Liver (tissue), 9 donors: Measurements from ENCODE around the gene MRGPRX2. TPM values are rescaled to one million over a fixed set of nuclear protein-coding genes. Genes with fewer than 3 reads are reported as not detected.

Experiments
- DNase-seq: peaks from one replicate; pipeline ENCODE4 v3.0.0-alpha.2; 2017; ENCODE audit warnings: low spot score
- H3K27ac ChIP-seq, 2 donors: one replicate each; pipeline ENCODE4 v1.7.0; 2013; ENCODE audit warnings: inconsistent platforms in 2 of 2, low read length in 2 of 2, control low read depth in 1 of 2, low read depth in 1 of 2, mild to moderate bottlenecking in 1 of 2
- H3K27me3 ChIP-seq, 4 donors: one replicate each; pipeline versions ENCODE4 v1.6.1 to v1.7.0; 2013; ENCODE audit warnings: low read length in 3 of 4, inconsistent platforms in 1 of 4, mild to moderate bottlenecking in 1 of 4, moderate library complexity in 1 of 4; ENCODE audit not compliant: control insufficient read depth in 4 of 4, insufficient read depth in 4 of 4
- H3K36me3 ChIP-seq, 4 donors: one replicate each; pipeline versions ENCODE4 v1.6.1 to v1.7.0; 2013; ENCODE audit warnings: low read length in 3 of 4, mild to moderate bottlenecking in 3 of 4, low read depth in 1 of 4, moderate library complexity in 1 of 4; ENCODE audit not compliant: control insufficient read depth in 4 of 4, insufficient read depth in 3 of 4
- H3K4me1 ChIP-seq, 4 donors: one replicate each; pipeline versions ENCODE4 v1.6.1 to v1.7.0; 2013; ENCODE audit warnings: low read length in 3 of 4, mild to moderate bottlenecking in 3 of 4, moderate library complexity in 1 of 4; ENCODE audit not compliant: control insufficient read depth in 4 of 4, insufficient read depth in 4 of 4
- H3K4me3 ChIP-seq, 3 donors: one replicate each; pipeline versions ENCODE4 v1.6.1 to v1.7.0; 2013; ENCODE audit warnings: low read length in 3 of 3, control low read depth in 1 of 3, low read depth in 1 of 3, mild to moderate bottlenecking in 1 of 3
- H3K9ac ChIP-seq, 2 donors: one replicate each; pipeline ENCODE4 v1.7.0; 2013; ENCODE audit warnings: low read length in 2 of 2, mild to moderate bottlenecking in 2 of 2, moderate library complexity in 2 of 2, control low read depth in 1 of 2, low read depth in 1 of 2
- H3K9me3 ChIP-seq, 4 donors: one replicate each; pipeline versions ENCODE4 v1.6.1 to v1.7.0; 2013; ENCODE audit warnings: low read length in 3 of 4; ENCODE audit not compliant: control insufficient read depth in 4 of 4
- ATF3 ChIP-seq: IDR thresholded peaks from 2 replicates; pipeline ENCODE4 v1.6.1; 2016; ENCODE audit warnings: antibody characterized with exemption
- EGR1 ChIP-seq, 2 donors: IDR thresholded peaks; 2 replicates each; pipeline ENCODE4 v1.6.1; 2016 to 2018; ENCODE audit warnings: antibody characterized with exemption in 2 of 2, low read depth in 2 of 2
- FOXA1 ChIP-seq: IDR thresholded peaks from 2 replicates; pipeline ENCODE4 v1.6.1; 2016; ENCODE audit warnings: antibody characterized with exemption
- FOXA2 ChIP-seq: IDR thresholded peaks from 2 replicates; pipeline ENCODE4 v1.6.1; 2016; ENCODE audit warnings: antibody characterized with exemption
- GABPA ChIP-seq, 2 donors: IDR thresholded peaks in 1 of 2; conservative IDR thresholded peaks in 1 of 2; 2 replicates each; pipeline ENCODE4 v1.6.1; 2016; ENCODE audit warnings: antibody characterized with exemption in 2 of 2, mild to moderate bottlenecking in 1 of 2, moderate library complexity in 1 of 2
- HNF4A ChIP-seq, 2 donors: conservative IDR thresholded peaks; 2 replicates each; pipeline ENCODE4 v1.6.1; 2016; ENCODE audit warnings: antibody characterized with exemption in 2 of 2, mild to moderate bottlenecking in 2 of 2
- HNF4G ChIP-seq: IDR thresholded peaks from 2 replicates; pipeline ENCODE4 v1.6.1; 2016; ENCODE audit warnings: antibody characterized with exemption
- NR2F2 ChIP-seq: IDR thresholded peaks from 2 replicates; pipeline ENCODE4 v1.6.1; 2016; ENCODE audit warnings: antibody characterized with exemption
- RAD21 ChIP-seq, 2 donors: IDR thresholded peaks; 2 replicates each; pipeline ENCODE4 v1.6.1; 2016; ENCODE audit warnings: antibody characterized with exemption in 2 of 2, mild to moderate bottlenecking in 2 of 2
- RXRA ChIP-seq, 2 donors: IDR thresholded peaks; 2 replicates each; pipeline ENCODE4 v1.6.1; 2017 to 2018; ENCODE audit warnings: antibody characterized with exemption in 2 of 2, mild to moderate bottlenecking in 1 of 2
- SP1 ChIP-seq: IDR thresholded peaks from 2 replicates; pipeline ENCODE4 v1.6.1; 2018; ENCODE audit warnings: antibody characterized with exemption, mild to moderate bottlenecking
- TAF1 ChIP-seq: conservative IDR thresholded peaks from 2 replicates; pipeline ENCODE4 v1.6.1; 2016; ENCODE audit warnings: antibody characterized with exemption, mild to moderate bottlenecking
- YY1 ChIP-seq: IDR thresholded peaks from 2 replicates; pipeline ENCODE4 v1.6.1; 2016; ENCODE audit warnings: antibody characterized with exemption, mild to moderate bottlenecking
- ZBTB33 ChIP-seq: IDR thresholded peaks from 2 replicates; pipeline ENCODE4 v1.6.1; 2016; ENCODE audit warnings: antibody characterized with exemption
- WGBS: extraction: QIAGEN DNeasy Blood & Tissue Kit; methylation state at CpG from one replicate; pipeline ENCODE4 v1.1.7; 2013; 5-methylcytosine and 5-hydroxymethylcytosine counted together
- polyA plus RNA-seq, 2 donors: library from polyadenylated mRNA; stranded (reverse) in 1 of 2; unstranded in 1 of 2; fragments of 200-250 nt in 1 of 2; fragments of >200 nt in 1 of 2; fragmentation: Nextera tagmentation in 1 of 2; extraction: Ambion mirVana in 1 of 2; gene quantifications; one replicate each; pipeline versions ENCODE4 v1.2.1 to v1.2.3, GENCODE V29; 2013 to 2015
- total RNA-seq, 2 donors: library from RNA; depleted of rRNA; stranded (reverse); fragments of >200 nt; gene quantifications; one replicate each; pipeline ENCODE4 v1.2.3, GENCODE V29; 2014
- TF ChIP-seq, protein P1 (sequence below): fragments of 150-350 bp; IDR thresholded peaks from 2 replicates; pipeline ENCODE4 v1.5.1; 2017; ENCODE audit warnings: improper control_type of control experiment, low read depth, low read length; ENCODE audit not compliant: missing input control
- TF ChIP-seq, protein P2 (sequence below): IDR thresholded peaks from 2 replicates; pipeline ENCODE4 v1.6.1; 2016; ENCODE audit warnings: antibody characterized with exemption
- TF ChIP-seq, protein P3 (sequence below): IDR thresholded peaks from 2 replicates; pipeline ENCODE4 v1.6.1; 2016; ENCODE audit warnings: antibody characterized with exemption, mild to moderate bottlenecking
- donor health status: healthy.
- donor health status: healthy.
- donor health status: healthy.
- donor health status: healthy.
- donor health status: healthy.

The MRGPRX2 gene
- total and polyA plus RNA-seq, 4 donors = not detected

GRCh38 chr11:19079643-19080440 is 19.3 kb upstream of the MRGPRX2 start:
- 63% methylated on average over 6 of the region's 6 CpGs for WGBS
- no peak for DNase-seq
- no peaks in the 10 kb centered on the region for H3K36me3 ChIP-seq
- TF ChIP-seq SP1 (no peak), YY1 (no peak), FOXA1 (no peak), FOXA2 (no peak), EGR1 (IDR thresholded peaks at IDR 0.05; ENCODE audit: low read depth in 2 of 2) (no peak), TAF1 (no peak), RAD21 (IDR thresholded peaks at IDR 0.05) (no peak), RXRA (IDR thresholded peaks at IDR 0.05) (no peak), GABPA (IDR thresholded peaks at IDR 0.05 in 1 of 2, conservative IDR thresholded peaks at IDR 0.05 in 1 of 2) (no peak), HNF4A (conservative IDR thresholded peaks at IDR 0.05) (no peak), ATF3 (no peak), NR2F2 (no peak), HNF4G (no peak), ZBTB33 (no peak)
- TF ChIP-seq, protein P1, sequence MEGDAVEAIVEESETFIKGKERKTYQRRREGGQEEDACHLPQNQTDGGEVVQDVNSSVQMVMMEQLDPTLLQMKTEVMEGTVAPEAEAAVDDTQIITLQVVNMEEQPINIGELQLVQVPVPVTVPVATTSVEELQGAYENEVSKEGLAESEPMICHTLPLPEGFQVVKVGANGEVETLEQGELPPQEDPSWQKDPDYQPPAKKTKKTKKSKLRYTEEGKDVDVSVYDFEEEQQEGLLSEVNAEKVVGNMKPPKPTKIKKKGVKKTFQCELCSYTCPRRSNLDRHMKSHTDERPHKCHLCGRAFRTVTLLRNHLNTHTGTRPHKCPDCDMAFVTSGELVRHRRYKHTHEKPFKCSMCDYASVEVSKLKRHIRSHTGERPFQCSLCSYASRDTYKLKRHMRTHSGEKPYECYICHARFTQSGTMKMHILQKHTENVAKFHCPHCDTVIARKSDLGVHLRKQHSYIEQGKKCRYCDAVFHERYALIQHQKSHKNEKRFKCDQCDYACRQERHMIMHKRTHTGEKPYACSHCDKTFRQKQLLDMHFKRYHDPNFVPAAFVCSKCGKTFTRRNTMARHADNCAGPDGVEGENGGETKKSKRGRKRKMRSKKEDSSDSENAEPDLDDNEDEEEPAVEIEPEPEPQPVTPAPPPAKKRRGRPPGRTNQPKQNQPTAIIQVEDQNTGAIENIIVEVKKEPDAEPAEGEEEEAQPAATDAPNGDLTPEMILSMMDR = no peak
- TF ChIP-seq, protein P2, sequence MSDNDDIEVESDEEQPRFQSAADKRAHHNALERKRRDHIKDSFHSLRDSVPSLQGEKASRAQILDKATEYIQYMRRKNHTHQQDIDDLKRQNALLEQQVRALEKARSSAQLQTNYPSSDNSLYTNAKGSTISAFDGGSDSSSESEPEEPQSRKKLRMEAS = no peak
- TF ChIP-seq, protein P3, sequence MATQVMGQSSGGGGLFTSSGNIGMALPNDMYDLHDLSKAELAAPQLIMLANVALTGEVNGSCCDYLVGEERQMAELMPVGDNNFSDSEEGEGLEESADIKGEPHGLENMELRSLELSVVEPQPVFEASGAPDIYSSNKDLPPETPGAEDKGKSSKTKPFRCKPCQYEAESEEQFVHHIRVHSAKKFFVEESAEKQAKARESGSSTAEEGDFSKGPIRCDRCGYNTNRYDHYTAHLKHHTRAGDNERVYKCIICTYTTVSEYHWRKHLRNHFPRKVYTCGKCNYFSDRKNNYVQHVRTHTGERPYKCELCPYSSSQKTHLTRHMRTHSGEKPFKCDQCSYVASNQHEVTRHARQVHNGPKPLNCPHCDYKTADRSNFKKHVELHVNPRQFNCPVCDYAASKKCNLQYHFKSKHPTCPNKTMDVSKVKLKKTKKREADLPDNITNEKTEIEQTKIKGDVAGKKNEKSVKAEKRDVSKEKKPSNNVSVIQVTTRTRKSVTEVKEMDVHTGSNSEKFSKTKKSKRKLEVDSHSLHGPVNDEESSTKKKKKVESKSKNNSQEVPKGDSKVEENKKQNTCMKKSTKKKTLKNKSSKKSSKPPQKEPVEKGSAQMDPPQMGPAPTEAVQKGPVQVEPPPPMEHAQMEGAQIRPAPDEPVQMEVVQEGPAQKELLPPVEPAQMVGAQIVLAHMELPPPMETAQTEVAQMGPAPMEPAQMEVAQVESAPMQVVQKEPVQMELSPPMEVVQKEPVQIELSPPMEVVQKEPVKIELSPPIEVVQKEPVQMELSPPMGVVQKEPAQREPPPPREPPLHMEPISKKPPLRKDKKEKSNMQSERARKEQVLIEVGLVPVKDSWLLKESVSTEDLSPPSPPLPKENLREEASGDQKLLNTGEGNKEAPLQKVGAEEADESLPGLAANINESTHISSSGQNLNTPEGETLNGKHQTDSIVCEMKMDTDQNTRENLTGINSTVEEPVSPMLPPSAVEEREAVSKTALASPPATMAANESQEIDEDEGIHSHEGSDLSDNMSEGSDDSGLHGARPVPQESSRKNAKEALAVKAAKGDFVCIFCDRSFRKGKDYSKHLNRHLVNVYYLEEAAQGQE = no peak
- H3K4me1 ChIP-seq = no peaks in the 10 kb centered on the region
- peaks cover 0 to 3% (median 0%) of the 10 kb centered on the region in 4 donors for H3K27me3 ChIP-seq
- no peak overlapping the region for H3K9ac ChIP-seq
- H3K27ac ChIP-seq = no peak overlapping the region
- H3K9me3 ChIP-seq = no peaks in the 10 kb centered on the region
- no peak overlapping the region for H3K4me3 ChIP-seq
